Vagina (tissue), 2 donors: ENCODE measurements around the gene LSM4.

ENCODE experiments used
- POLR2AphosphoS5 ChIP-seq, 2 donors: sonication (generic); formaldehyde crosslinking; IDR thresholded peaks; one replicate each; pipeline ENCODE4 v1.9.0; 2017; ENCODE audit warnings: antibody characterized with exemption in 2 of 2, mild to moderate bottlenecking in 2 of 2, low read depth in 1 of 2; ENCODE audit not compliant: insufficient read depth in 1 of 2
- TF ChIP-seq, protein P1 (sequence below), 3 experiments: fragments of 450-650 bp in 2 of 3; fragments of 200-600 bp in 1 of 3; sonication (generic) in 1 of 3; IDR thresholded peaks; one replicate each; pipeline ENCODE4 v1.5.1; 2017 to 2019; ENCODE audit warnings: antibody characterized with exemption in 3 of 3, mild to moderate bottlenecking in 2 of 3, moderate library complexity in 2 of 3

DNA sequence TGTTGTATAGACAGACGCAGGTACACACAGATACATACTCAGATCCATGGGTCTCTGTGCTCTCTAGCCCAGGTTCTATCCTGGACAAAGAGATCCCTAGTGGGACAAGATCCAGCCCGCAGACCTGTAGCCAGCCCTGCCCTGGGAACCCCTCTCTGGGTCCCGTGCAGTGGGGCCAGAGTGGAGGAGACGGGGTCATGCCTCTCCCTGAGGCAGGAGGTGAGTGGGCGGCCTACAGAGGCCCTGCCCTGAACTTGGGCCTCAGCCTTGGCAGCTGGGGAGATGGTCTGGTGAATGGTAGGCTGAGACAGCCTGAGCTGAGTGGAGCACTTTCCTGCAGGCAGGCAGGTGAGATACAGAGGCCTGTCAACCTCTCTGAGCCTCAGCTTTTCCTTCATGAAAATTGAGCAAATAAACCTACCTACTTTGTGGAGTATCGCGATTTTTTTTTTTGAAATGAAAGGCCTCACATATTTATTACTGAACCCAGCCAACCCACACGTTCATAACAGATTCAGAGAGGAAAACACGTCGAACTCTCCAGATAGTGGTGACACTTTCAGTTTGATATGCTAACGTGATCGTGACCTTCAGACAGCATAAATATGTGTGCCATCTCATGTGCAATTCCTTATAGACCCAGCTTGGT, 38.0 kb downstream of the LSM4 start:
- TF ChIP-seq, protein P1, sequence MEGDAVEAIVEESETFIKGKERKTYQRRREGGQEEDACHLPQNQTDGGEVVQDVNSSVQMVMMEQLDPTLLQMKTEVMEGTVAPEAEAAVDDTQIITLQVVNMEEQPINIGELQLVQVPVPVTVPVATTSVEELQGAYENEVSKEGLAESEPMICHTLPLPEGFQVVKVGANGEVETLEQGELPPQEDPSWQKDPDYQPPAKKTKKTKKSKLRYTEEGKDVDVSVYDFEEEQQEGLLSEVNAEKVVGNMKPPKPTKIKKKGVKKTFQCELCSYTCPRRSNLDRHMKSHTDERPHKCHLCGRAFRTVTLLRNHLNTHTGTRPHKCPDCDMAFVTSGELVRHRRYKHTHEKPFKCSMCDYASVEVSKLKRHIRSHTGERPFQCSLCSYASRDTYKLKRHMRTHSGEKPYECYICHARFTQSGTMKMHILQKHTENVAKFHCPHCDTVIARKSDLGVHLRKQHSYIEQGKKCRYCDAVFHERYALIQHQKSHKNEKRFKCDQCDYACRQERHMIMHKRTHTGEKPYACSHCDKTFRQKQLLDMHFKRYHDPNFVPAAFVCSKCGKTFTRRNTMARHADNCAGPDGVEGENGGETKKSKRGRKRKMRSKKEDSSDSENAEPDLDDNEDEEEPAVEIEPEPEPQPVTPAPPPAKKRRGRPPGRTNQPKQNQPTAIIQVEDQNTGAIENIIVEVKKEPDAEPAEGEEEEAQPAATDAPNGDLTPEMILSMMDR (IDR thresholded peaks at IDR 0.05) = no peak
- TF ChIP-seq POLR2AphosphoS5 (IDR thresholded peaks at IDR 0.05; ENCODE audit: insufficient read depth in 1 of 2, low read depth in 1 of 2) = no peak
